ACHN (cell line): ENCODE measurements around the gene WFDC2.

Experiments used
- DNase-seq: peaks from one replicate; pipeline ENCODE4 v3.0.0-alpha.2; 2015
- in situ Hi-C: cut with HindIII; loops from 2 replicates; pipeline ENCODE4 v1.10.0; 2017; ENCODE audit warnings: low sequenced_read_pairs, low pct_ligation_motif_present, low pct_unique_long_range_greater_than_20kb

The WFDC2 gene

DNA sequence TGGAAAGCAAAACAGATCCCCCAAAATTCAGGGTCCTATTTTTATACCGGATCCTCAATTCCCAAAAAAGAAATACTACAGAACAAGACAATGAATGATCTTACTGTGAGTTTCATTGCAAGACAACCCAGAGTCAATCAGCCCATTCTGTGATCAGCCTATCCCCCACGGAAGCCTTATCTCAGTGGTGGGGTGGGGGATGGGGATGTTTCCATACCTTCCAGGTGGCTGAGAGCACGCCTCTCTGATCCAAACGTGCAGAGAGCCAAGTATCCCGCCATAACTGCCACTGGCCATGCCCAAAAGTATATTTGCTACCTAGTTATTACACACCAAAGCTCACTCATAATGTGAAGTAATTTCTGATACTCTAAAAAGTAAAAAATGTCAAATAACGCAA is 15.1 kb downstream of the WFDC2 start:
- in situ Hi-C loops: no loop called here

DNA sequence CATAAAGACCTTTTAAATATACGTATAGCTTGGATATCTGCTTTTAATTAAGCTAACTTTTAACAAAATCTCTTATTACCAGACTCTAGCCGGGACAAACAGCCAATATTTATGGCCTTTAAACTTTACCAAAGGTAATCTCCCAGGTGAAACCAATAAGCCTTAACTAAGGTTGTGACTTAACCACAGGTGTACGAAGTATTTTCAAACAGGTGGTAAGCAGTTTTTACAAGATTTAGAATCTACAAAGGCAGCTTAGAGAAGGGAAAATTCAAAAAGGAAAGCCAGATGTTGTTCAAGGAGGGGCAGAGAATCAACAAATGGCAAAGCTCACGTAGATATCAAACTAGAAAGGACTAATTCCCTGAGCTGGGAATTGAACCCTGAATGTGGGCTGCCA is 15.8 kb downstream of the WFDC2 start:
- in situ Hi-C loops: no loop called here
- DNase-seq: no peak

More for the DNA sequence above, 15.1 kb downstream of the WFDC2 start:
- DNase-seq: no peak

DNA sequence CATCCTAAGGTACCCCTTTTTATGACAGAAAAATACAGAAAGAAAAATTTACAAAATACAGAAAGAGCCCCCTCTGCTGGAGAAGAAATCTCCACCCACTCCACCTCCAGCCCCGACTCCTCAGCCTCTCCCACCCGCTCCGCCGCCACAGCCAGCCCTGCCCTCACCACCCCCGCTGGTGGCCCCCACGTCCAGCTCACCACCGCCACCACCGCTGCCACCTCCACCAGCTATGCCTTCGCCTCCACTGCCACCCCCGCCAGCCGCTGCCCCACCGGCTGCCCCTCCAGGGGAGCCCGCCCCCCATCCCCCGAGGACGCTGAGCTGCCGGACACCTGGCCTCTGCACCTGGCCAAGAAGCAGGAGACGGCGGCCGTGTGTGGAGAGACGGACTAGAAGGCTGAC is 17.7 kb downstream of the WFDC2 start:
- in situ Hi-C loops: no loop called here
- no peak for DNase-seq

DNA sequence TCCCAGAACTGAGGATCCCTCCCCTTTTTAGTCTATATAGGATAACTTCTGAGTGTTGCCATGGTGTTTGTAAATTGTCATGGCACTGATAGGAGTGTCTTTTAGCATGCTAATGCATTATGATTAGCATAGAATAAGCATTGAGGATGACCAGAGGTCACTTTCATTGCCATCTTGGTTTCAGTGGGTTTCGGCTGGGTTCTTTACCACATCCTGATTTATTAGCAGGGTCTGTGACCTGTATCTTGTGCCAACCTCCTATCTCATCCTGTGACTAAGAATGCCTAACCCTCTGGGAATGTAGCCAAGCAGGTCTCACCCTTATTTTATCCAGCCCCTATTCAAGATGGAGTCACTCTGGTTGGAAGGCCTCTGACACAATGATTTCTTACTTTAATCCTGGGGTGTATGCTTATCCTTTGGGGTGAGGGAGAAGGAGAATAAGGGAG is 19.6 kb downstream of the WFDC2 start:
- peak; percentile 48 for DNase-seq

DNA sequence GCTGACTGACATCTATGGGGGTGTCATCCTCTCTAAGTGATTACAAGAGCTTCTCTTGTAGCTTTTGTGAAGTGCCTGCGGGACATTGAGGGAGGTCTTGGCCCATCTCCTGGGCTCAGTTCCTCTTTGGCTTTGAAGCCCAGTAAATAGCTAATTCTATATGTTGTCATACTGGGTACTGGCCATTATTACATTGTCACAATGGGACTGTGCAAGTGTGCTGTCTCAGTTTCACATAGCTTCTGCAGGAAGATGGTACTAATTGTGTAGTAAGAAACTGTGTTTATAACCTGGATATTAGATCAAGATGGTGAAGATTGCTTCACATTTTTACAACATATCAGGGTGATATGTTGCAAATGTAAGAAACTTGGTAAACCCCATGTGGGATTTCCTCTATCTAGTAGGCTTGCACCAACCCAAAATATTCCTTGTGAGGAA is 26.0 kb downstream of the WFDC2 start:
- DNase-seq: no peak
- in situ Hi-C loops: no loop called here

More for the DNA sequence above, 19.6 kb downstream of the WFDC2 start:
- in situ Hi-C loops: no loop called here

DNA sequence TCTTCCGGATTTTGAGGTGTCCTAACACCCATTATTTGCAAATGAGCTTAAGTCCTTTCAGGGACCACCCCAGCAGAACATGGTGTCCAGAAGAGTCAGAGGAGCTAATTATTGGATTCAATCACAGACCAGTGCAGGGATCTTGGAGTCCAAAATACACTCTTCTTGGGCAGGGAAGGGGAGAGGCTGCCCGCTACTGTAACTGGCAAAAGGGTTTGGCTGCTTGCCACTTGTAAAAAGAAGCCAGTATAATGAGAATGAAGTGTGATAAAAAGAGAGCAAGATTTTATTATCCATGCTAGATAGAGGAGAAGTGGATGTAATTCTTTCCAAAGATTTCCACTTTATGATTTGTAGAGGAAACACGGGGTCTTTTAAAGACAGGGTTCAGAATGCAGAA is 26.6 kb downstream of the WFDC2 start:
- in situ Hi-C loops: no loop called here
- DNase-seq: no peak

DNA sequence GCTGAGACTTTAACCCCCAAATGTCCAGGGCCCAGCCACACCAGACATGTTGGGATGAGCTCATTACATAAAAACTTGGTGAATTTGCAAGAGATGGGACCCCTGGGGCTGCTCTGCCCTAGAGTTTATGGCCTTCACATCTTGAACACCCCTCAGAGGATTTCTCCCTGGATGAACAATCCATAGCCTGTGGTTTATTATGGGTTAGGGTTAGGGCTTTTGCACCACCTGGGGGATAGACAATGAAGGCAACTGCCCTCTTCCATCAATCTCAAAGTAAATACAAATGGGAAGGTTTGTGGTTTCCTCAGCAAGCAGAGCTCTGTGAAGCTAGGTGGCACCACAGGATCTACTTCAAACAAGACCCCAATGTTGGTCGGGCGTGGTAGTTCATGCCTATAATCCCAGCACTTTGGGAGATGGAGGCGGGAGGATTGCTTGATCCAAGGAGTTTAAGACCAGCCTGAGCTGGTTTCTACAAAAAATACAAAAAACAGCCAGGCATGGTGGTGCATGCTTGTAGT is 28.5 kb downstream of the WFDC2 start:
- in situ Hi-C loops: no loop called here

DNA sequence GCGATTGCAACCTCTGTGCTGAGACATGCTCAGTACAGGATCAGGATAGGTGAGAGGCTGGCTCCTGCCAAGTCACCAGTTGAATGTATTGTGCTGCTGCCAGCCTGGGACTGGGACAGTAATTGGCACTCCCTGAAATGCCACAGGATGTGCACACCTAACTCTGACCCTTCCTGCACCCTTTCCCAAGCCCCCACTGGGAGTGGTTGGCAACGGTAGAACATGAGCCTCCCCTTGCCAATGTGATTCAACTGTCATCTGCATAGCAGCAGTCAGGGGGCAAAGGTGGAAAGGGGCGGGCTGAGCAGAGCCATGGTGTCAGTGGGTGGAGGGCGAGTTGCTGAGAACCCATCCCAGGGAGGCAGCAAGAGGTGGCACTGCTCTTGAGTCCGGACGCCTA is 30.5 kb downstream of the WFDC2 start:
- in situ Hi-C loops: no loop called here
- DNase-seq: no peak

More for the DNA sequence above, 28.5 kb downstream of the WFDC2 start:
- DNase-seq: no peak

DNA sequence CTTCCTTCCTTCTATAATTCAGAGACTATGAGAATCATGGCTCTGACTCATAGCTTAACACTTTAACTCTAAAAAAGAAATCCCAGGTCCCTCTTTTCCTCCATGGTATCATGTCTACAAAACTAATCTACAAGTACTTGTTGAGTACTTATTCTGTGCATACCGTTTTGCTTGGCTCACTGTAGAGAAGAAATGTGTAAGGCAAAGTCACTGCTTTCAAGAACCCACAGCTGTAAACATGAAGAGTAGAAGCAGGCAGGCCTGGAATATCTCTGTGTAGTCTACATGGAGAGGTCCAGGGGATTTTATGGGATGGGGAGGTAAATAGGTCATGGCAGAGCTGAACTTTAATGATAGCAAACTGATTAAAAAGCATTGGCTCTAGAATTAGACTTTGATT is 32.0 kb downstream of the WFDC2 start:
- in situ Hi-C loops: no loop called here
- DNase-seq: no peak

DNA sequence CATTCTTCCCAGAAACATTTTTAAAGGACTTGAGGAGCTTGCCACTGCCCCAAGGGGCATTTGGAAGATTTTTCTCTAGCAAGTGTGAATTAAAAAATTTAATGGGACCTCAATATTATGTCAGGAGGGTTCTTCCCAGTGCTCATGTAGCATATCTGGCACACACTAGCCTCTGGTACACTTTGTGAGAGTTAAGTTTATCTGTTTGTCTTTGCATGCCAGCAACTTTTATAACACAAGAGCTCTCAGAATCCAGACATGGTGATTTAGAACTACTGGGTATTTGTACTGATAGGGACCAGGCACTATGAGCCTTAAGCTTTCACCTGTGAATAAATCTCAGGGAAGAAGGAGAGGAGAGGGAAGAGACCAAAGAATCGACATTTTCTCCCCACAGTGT is 33.0 kb downstream of the WFDC2 start:
- DNase-seq: no peak
- in situ Hi-C loops: no loop called here

DNA sequence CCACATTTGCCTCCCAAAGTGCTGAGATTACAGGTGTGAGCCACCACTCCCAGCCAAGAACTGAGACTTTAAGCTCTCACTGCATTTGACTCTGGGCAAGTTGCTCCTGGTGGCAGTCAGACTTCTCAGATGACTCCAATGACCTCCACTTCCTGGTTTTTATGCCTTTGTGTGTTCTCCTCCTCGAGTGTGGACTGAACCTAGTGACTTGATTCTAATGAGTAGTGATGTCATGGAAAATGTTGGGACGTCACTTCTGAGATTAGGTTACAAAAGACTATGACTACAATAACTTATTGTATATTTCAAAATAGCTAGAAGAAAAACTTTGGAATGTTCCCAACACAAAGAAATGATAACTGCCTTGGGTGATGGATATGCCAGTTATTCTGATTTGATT is 33.9 kb downstream of the WFDC2 start:
- no peak for DNase-seq
- in situ Hi-C loops: no loop called here

DNA sequence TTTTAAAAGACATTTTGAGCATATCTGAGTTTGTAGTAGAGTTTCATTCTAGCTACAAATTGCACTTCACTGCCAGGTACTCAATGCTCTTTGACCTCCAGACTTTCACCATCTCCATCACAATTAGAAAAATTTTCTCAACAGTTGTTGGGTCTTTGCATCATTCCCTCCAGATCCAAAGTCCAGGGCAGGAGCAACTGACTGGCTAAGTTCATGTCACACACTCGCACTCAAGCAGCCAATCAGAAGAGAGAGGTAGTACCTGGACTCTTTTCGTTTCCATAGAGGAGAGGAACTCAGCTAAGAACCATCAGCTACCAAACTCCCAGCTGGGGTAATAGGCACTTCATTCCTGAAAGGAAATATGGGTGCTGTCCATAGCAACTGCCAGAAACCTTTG is 36.8 kb downstream of the WFDC2 start:
- no peak for DNase-seq
- in situ Hi-C loops: no loop called here

DNA sequence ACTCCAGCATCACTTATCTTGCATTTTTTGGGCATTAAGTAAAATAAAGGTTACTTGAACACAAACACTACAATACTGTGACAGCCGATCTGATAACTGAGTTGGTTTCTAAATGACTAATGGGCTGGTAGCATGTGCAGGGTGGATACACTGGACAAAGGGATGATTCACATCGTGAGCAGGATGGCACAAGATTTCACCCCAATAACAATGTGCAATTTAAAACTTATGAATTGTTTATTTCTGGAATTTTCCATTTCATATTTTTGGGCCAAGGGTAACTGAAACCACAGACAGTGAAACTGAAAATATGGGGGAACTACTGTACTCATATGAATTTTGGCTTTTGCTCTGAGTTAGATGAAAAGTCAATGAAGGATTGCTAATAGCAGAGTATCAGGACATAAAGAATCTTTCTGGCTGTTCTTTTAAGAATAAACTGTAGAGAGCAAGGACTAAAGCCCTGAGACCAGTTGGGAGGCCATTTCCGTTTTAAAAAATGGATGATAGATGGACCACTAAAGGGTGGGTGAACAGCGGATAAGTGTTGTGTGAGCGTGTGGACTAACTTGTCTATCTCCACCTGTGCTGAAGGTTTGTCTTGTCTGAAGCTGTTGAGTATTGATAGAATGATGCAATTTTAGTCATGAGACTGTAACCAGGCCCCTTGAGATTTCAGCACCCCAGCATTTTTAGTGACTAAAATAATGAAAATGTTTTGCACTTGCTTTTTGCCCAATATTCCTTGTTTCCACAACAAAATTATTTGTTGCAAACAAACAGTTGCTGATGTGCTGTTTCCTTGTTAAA is 37.7 kb downstream of the WFDC2 start:
- in situ Hi-C loops: no loop called here
- DNase-seq: no peak

DNA sequence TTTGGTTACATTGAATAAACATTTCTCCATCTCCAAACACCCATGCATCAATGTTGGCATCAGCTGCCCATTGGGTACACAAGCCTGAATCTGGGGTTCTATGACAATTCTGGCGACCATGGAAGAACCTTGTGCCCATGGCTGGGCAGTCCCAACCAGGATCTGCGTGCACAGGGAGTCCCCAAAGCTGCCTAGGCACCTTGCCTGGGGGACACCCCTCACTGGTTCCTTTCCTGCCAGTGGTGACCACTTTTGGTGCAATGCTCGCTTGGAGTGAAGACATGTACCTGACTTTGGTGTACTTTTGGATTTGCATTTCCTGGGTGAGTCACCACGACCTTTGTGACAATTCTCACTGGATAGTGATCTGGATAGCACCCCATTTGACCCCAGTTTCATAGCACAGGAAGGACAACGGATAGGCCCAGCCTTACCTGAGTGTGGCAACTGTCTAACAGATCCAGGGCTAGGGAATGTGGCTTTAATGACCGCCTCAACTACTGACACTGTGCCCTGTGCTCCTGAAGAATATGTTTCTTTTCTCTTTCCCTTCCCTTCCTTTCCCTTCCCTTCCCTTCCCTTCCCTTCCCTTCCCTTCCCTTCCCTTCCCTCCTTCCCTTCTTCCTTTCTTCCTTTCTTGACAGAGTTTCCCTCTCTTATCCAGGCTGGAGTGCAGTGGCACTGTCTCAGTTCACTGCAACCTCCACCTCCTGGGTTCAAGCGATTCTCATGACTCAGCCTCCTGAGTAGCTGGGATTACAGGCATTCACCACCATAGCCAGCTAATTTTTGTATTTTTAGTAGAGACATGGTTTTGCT is 38.7 kb downstream of the WFDC2 start:
- DNase-seq: no peak
- in situ Hi-C loops: no loop called here

DNA sequence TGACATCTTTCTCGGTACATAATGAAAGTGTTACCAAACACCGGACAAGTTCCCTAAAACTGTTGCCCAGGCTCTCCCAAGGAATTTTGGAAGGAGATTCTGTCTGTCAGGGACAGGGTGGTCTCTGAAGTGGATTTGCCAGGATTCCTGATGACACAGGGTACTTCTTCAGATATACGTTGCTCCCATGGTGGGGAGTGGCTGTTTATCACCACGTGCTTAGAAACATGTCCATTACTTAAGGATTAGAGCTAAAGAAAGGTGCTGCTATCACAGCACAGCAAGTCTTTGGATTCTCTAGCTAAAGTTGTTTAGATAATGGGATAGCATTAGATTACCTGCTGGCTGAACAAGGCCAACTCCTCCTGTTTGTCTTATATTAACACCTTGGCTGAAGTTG is 39.5 kb downstream of the WFDC2 start:
- in situ Hi-C loops: no loop called here
- no peak for DNase-seq

DNA sequence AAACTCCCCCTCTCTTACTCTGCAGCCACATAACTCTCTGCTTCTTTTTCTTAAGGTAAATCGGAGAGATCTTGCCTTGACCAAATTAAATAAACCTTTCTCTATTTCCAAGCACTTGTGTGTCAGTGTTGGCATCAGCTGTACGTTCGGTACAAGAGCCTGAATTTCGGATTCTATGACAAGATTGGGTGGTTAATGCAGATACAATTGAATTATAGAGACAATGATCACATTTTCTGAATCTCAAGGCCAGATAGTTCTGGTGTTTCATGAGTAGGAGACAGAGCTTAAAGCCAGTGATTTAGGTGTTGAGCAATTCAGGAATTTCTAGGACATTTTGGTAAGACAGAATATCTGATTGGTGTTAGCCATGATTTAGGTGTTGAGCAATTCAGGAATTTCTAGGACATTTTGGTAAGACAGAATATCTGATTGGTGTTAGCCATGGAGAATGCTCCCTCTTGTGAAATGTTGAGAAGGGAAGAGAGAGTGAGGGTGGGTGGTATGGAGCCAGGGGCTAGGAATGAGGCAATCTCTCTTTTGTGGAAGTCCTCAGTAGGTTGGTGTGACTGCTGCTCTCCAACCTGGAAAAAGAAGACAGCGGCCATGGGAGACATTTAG is 40.8 kb downstream of the WFDC2 start:
- in situ Hi-C loops: no loop called here
- DNase-seq: no peak

DNA sequence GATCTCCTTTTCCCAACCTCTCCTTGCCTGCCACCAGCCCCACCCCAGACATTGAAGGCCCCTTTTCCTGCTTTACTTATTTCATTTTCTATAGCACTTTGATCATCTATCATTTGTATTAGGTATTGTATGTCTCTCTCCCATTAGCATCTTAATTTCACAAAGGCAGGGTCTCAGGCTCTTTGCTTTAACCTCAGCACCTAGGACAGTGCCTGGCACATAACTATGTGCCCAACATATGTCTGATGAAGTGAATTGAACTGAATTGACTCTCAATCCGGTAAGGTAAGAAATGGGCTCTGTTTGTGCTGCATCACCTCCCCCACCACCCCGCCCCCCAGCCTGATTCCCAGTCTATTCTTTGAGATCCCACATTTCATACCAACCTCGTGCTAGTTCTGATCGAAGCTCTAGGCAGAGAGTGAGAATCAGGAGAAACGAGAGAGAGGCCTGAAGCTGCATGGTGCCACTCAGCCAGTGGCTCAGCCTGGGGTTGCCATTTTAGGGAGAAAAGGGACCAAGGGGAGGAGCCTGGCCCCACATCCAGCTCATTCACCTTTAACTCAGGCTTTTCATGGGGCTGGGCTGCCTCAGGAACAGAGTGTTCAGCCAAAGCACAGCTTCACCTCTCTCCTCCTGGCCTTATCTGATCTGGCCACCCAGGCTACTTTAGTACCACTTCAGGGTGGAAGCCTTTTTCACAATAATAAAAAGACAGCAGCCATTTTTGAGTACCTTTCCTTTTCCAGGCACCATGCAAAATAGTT is 45.8 kb downstream of the WFDC2 start, which contains the start of gene SPINT3:
Gene SPINT3 (minus strand): TSS at position 476 of the 767 bp plus-strand sequence. CDS start 14 bp downstream, at position 462.
- no peak for DNase-seq
- in situ Hi-C loops: no loop called here

DNA sequence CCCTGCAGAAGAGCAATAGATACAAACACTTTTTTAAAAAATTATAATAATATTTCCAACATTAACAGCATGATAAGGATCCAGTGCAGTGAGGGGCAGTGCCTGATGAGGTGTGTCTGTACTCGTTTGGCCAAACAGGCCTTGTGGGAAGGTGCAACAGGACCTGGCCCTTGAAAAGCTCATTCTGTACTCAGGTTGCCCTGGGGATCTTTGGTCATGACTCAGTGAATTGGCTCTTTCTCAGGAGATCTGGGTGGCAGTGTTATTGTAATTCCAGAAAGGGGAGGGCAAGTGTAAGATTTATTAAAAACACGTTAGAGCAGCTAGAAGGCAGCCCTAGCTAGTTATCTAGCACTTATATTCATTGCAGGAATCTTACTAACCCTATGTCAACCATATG is 48.7 kb downstream of the WFDC2 start:
- DNase-seq: no peak
- in situ Hi-C loops: no loop called here
